ENCODE measurements around the gene ASPHD2.

ASPHD2 gene

GRCh38 chr22:26428515-26429457, at the start of gene ASPHD2:
ASPHD2 (plus strand) TSS chr22:26429260; CDS start chr22:26433616, 4,356 bp downstream.
- no peak for TF ChIP-seq Cebpa-rat (IDR thresholded peaks at IDR 0.05)
- no peaks in the 10 kb centered on the region for H3K27me3 ChIP-seq
- H3K4me3 ChIP-seq: peak within 1 kb of the TSS; percentile 88
- peaks cover 6% of the 10 kb centered on the region for H3K36me3 ChIP-seq
- peaks cover 23% of the 10 kb centered on the region for H4K20me1 ChIP-seq
- peak within 1 kb of the TSS; percentile 87 for H3K9ac ChIP-seq
- H3K4me2 ChIP-seq: peak within 1 kb of the TSS; percentile 96
- H3K4me1 ChIP-seq: peaks cover 42% of the 10 kb centered on the region
- H3K9me3 ChIP-seq: 0 out of 2 replicates have a peak, but pooled peaks cover under 1% of the 10 kb centered on the region
- H3K27ac ChIP-seq: peak within 1 kb of the TSS; percentile 86

- Histone ChIP-seq H4K20me1 (no peaks in the 10 kb centered on the region), H3K4me3 (no peak overlapping the region), H3K4me1 (peaks cover 9% of the 10 kb centered on the region), H3K27ac (no peak overlapping the region), H3K9me3 (0 out of 2 replicates have a peak, but pooled peaks cover 8% of the 10 kb centered on the region), H3K36me3 (no peaks in the 10 kb centered on the region), H3K4me2 (no peak overlapping the region), H3K9ac (no peak overlapping the region), H3K27me3 (no peaks in the 10 kb centered on the region)
- TF ChIP-seq Cebpa-rat (IDR thresholded peaks at IDR 0.05): no peak
These were observed 48.8 kb upstream of the ASPHD2 start for GRCh38 chr22:26380072-26380830.

GRCh38 chr22:26382782-26383181, 46.3 kb upstream of the ASPHD2 start:
- Histone ChIP-seq H4K20me1 (no peaks in the 10 kb centered on the region), H3K27me3 (no peaks in the 10 kb centered on the region), H3K9ac (no peak overlapping the region), H3K4me2 (no peak overlapping the region), H3K4me3 (no peak overlapping the region), H3K36me3 (no peaks in the 10 kb centered on the region), H3K4me1 (no peaks in the 10 kb centered on the region), H3K27ac (no peak overlapping the region), H3K9me3 (0 out of 2 replicates have a peak, but pooled peaks cover 8% of the 10 kb centered on the region)
- no peak for TF ChIP-seq Cebpa-rat (IDR thresholded peaks at IDR 0.05)

- Histone ChIP-seq H4K20me1 (no peaks in the 10 kb centered on the region), H3K36me3 (no peaks in the 10 kb centered on the region), H3K4me1 (no peaks in the 10 kb centered on the region), H3K9me3 (0 out of 2 replicates have a peak, but pooled peaks cover 5% of the 10 kb centered on the region), H3K27me3 (no peaks in the 10 kb centered on the region), H3K27ac (no peak overlapping the region), H3K9ac (no peak overlapping the region), H3K4me2 (no peak overlapping the region), H3K4me3 (no peak overlapping the region)
- no peak for TF ChIP-seq Cebpa-rat (IDR thresholded peaks at IDR 0.05)
These were observed 45.0 kb upstream of the ASPHD2 start for GRCh38 chr22:26383968-26384556.

- Histone ChIP-seq H3K4me3 (no peak overlapping the region), H3K36me3 (no peaks in the 10 kb centered on the region), H3K9me3 (no peaks in the 10 kb centered on the region), H3K27ac (no peak overlapping the region), H3K4me2 (no peak overlapping the region), H4K20me1 (no peaks in the 10 kb centered on the region), H3K4me1 (no peaks in the 10 kb centered on the region), H3K27me3 (no peaks in the 10 kb centered on the region), H3K9ac (no peak overlapping the region)
- no peak for TF ChIP-seq Cebpa-rat (IDR thresholded peaks at IDR 0.05)
These were observed 43.9 kb upstream of the ASPHD2 start for GRCh38 chr22:26385164-26385563.

- Histone ChIP-seq H3K4me2 (no peak overlapping the region), H3K9me3 (no peaks in the 10 kb centered on the region), H3K36me3 (no peaks in the 10 kb centered on the region), H3K27me3 (no peaks in the 10 kb centered on the region), H3K4me3 (no peak overlapping the region), H3K4me1 (no peaks in the 10 kb centered on the region), H4K20me1 (no peaks in the 10 kb centered on the region), H3K9ac (no peak overlapping the region), H3K27ac (no peak overlapping the region)
- TF ChIP-seq Cebpa-rat (IDR thresholded peaks at IDR 0.05): no peak
These were observed 39.9 kb upstream of the ASPHD2 start for GRCh38 chr22:26389125-26389524.

GRCh38 chr22:26391091-26391490, 38.0 kb upstream of the ASPHD2 start:
- Histone ChIP-seq H3K4me1 (no peaks in the 10 kb centered on the region), H3K27me3 (no peaks in the 10 kb centered on the region), H3K4me2 (no peak overlapping the region), H3K27ac (no peak overlapping the region), H3K9ac (no peak overlapping the region), H3K4me3 (no peak overlapping the region), H3K36me3 (no peaks in the 10 kb centered on the region), H3K9me3 (no peaks in the 10 kb centered on the region), H4K20me1 (no peaks in the 10 kb centered on the region)
- TF ChIP-seq Cebpa-rat (IDR thresholded peaks at IDR 0.05): no peak

GRCh38 chr22:26391623-26392022, 37.4 kb upstream of the ASPHD2 start:
- no peak overlapping the region for H3K9ac ChIP-seq
- H3K4me1 ChIP-seq: no peaks in the 10 kb centered on the region
- H3K9me3 ChIP-seq: no peaks in the 10 kb centered on the region
- no peaks in the 10 kb centered on the region for H4K20me1 ChIP-seq
- no peak overlapping the region for H3K4me3 ChIP-seq
- no peak overlapping the region for H3K4me2 ChIP-seq
- no peaks in the 10 kb centered on the region for H3K27me3 ChIP-seq
- no peak for TF ChIP-seq Cebpa-rat (IDR thresholded peaks at IDR 0.05)
- H3K36me3 ChIP-seq: no peaks in the 10 kb centered on the region
- H3K27ac ChIP-seq: no peak overlapping the region

GRCh38 chr22:26393929-26394328, 35.1 kb upstream of the ASPHD2 start:
- Histone ChIP-seq H3K27me3 (no peaks in the 10 kb centered on the region), H3K4me1 (0 out of 2 replicates have a peak, but pooled peaks cover 1% of the 10 kb centered on the region), H3K4me3 (no peak overlapping the region), H3K9ac (no peak overlapping the region), H3K4me2 (no peak overlapping the region), H3K9me3 (no peaks in the 10 kb centered on the region), H3K36me3 (no peaks in the 10 kb centered on the region), H3K27ac (no peak overlapping the region), H4K20me1 (no peaks in the 10 kb centered on the region)
- no peak for TF ChIP-seq Cebpa-rat (IDR thresholded peaks at IDR 0.05)

All from BLaER1 (cell line).